ENCODE measurements around the gene AKAP13.

DNA sequence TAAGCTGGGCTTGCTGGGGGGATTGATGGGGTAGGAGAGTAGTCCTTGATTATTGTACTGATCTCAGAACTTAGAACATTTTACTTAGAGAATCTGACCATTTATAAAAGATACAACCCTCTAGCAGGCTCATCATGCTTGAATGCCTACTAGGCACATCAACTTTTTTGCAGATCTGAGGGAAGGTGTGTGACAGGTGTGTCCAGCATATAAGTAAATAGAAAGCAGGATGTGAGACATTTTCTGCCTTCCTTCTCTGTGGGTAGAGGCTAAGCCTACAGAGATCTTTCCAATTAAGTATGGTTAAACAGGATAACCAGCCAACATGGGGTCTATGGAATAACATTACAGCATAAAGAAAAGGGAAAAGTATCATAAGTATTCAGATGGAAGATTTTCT, 159.1 kb downstream of the AKAP13 start:
- TF ChIP-seq, protein P1, sequence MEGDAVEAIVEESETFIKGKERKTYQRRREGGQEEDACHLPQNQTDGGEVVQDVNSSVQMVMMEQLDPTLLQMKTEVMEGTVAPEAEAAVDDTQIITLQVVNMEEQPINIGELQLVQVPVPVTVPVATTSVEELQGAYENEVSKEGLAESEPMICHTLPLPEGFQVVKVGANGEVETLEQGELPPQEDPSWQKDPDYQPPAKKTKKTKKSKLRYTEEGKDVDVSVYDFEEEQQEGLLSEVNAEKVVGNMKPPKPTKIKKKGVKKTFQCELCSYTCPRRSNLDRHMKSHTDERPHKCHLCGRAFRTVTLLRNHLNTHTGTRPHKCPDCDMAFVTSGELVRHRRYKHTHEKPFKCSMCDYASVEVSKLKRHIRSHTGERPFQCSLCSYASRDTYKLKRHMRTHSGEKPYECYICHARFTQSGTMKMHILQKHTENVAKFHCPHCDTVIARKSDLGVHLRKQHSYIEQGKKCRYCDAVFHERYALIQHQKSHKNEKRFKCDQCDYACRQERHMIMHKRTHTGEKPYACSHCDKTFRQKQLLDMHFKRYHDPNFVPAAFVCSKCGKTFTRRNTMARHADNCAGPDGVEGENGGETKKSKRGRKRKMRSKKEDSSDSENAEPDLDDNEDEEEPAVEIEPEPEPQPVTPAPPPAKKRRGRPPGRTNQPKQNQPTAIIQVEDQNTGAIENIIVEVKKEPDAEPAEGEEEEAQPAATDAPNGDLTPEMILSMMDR (IDR thresholded peaks at IDR 0.05) = no peak
- no peak for TF ChIP-seq POLR2A (IDR thresholded peaks at IDR 0.05)

Data from uterus (tissue), 2 donors.